ENCODE results near the gene PPIL6.

DNA sequence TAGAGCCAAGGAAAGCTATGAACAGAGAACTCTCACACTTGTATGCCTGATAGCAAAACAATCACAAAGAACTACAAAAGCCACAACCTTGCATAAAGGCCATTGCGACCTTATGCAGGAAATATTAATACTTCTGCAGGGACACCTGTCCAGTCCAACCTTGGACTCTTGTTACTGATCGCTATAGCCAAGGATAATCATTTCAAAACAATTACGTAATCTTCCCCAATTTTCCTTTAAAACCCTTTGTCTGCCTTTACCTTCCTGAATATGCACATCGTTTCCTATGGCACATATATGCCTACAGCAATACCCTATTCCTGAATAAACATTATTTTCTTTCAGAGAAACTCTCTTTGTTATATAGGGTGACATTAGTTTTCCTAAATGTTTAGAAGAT, 22.8 kb downstream of the PPIL6 start:
- TF ChIP-seq, protein P1, sequence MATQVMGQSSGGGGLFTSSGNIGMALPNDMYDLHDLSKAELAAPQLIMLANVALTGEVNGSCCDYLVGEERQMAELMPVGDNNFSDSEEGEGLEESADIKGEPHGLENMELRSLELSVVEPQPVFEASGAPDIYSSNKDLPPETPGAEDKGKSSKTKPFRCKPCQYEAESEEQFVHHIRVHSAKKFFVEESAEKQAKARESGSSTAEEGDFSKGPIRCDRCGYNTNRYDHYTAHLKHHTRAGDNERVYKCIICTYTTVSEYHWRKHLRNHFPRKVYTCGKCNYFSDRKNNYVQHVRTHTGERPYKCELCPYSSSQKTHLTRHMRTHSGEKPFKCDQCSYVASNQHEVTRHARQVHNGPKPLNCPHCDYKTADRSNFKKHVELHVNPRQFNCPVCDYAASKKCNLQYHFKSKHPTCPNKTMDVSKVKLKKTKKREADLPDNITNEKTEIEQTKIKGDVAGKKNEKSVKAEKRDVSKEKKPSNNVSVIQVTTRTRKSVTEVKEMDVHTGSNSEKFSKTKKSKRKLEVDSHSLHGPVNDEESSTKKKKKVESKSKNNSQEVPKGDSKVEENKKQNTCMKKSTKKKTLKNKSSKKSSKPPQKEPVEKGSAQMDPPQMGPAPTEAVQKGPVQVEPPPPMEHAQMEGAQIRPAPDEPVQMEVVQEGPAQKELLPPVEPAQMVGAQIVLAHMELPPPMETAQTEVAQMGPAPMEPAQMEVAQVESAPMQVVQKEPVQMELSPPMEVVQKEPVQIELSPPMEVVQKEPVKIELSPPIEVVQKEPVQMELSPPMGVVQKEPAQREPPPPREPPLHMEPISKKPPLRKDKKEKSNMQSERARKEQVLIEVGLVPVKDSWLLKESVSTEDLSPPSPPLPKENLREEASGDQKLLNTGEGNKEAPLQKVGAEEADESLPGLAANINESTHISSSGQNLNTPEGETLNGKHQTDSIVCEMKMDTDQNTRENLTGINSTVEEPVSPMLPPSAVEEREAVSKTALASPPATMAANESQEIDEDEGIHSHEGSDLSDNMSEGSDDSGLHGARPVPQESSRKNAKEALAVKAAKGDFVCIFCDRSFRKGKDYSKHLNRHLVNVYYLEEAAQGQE (IDR thresholded peaks at IDR 0.05; ENCODE audit: low read depth), result no peak
- TF ChIP-seq YY1 (IDR thresholded peaks at IDR 0.05; ENCODE audit: low read depth), result no peak
- no peak for TF ChIP-seq TCF12 (IDR thresholded peaks at IDR 0.05; ENCODE audit: low read depth)
- TF ChIP-seq CREB1 (IDR thresholded peaks at IDR 0.05; ENCODE audit: low read depth), result no peak
- no peak for TF ChIP-seq FOXM1 (IDR thresholded peaks at IDR 0.05; ENCODE audit: borderline replicate concordance, low read depth)
- no peak for TF ChIP-seq CEBPB (IDR thresholded peaks at IDR 0.05)
- TF ChIP-seq EP300 (IDR thresholded peaks at IDR 0.05; ENCODE audit: borderline replicate concordance), result no peak
- no peak for TF ChIP-seq EGR1 (IDR thresholded peaks at IDR 0.05)
- TF ChIP-seq, protein P2, sequence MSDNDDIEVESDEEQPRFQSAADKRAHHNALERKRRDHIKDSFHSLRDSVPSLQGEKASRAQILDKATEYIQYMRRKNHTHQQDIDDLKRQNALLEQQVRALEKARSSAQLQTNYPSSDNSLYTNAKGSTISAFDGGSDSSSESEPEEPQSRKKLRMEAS (IDR thresholded peaks at IDR 0.05), result no peak
- no peak for TF ChIP-seq RAD21 (IDR thresholded peaks at IDR 0.05; ENCODE audit: low read depth)

Data from Ishikawa (cell line).